Kidney (tissue), 14 donors: ENCODE data around the gene HIVEP3. TPM values are rescaled to one million over a fixed set of nuclear protein-coding genes. Genes with fewer than 3 reads are reported as not detected.

Experiments used
- DNase-seq, 5 donors: peaks; one replicate each; pipeline ENCODE4 v3.0.0-alpha.2; 2013 to 2020
- FAIRE-seq: peaks from 2 replicates; lab custom pipeline; 2012; peaks lifted over from hg19 to GRCh38; lab: Jason Lieb, UNC
- H3K27ac ChIP-seq, 2 donors: one replicate each; pipeline ENCODE4 v1.7.0; 2013; ENCODE audit warnings: low read depth in 2 of 2, low read length in 2 of 2, inconsistent platforms in 1 of 2
- H3K27me3 ChIP-seq: one replicate; pipeline ENCODE4 v1.7.1; 2013; ENCODE audit warnings: low read length, inconsistent platforms; ENCODE audit not compliant: control insufficient read depth, insufficient read depth
- H3K36me3 ChIP-seq, 3 donors: one replicate each; pipeline versions ENCODE4 v1.7.0 to v1.7.1; 2013; ENCODE audit warnings: low read length in 3 of 3, control low read depth in 1 of 3, inconsistent platforms in 1 of 3; ENCODE audit not compliant: insufficient read depth in 3 of 3, control insufficient read depth in 2 of 3
- H3K4me1 ChIP-seq, 3 donors: one replicate each; pipeline versions ENCODE4 v1.7.0 to v1.7.1; 2013; ENCODE audit warnings: low read length in 3 of 3, inconsistent platforms in 1 of 3, low read depth in 1 of 3; ENCODE audit not compliant: control insufficient read depth in 2 of 3, insufficient read depth in 2 of 3
- H3K4me3 ChIP-seq, 3 donors: one replicate each; pipeline versions ENCODE4 v1.7.0 to v1.8.1; 2013; ENCODE audit warnings: low read length in 3 of 3, control low read depth in 1 of 3, inconsistent platforms in 1 of 3
- H3K9ac ChIP-seq, 3 donors: one replicate each; pipeline versions ENCODE4 v1.7.0 to v1.7.1; 2013; ENCODE audit warnings: low read length in 3 of 3, control low read depth in 1 of 3, inconsistent platforms in 1 of 3
- H3K9me3 ChIP-seq, 3 donors: one replicate each; pipeline versions ENCODE4 v1.7.0 to v1.7.1; 2013; ENCODE audit warnings: low read length in 3 of 3, control low read depth in 1 of 3, inconsistent platforms in 1 of 3; ENCODE audit not compliant: control insufficient read depth in 2 of 3, insufficient read depth in 1 of 3
- CTCF ChIP-seq: IDR thresholded peaks from 3 replicates; pipeline ENCODE4 v1.5.1; 2012; ENCODE audit warnings: mild to moderate bottlenecking, moderate library complexity, borderline replicate concordance; ENCODE audit not compliant: insufficient read depth; ENCODE audit errors: extremely low read depth
- intact Hi-C: fragments of 100-400 bp; cut with DNase I; formaldehyde crosslinking; loops from one replicate; pipeline ENCODE4 v1.11.1; 2022
- polyA plus RNA-seq: library from polyadenylated mRNA; stranded (reverse); fragments of 350-450 nt; fragmentation: Illumina TruSeq; extraction: RNeasy Lipid Tissue Mini Kit (QIAGEN cat#74804); gene quantifications from one replicate; pipeline ENCODE4 v1.2.3, GENCODE V29; 2014; ENCODE audit warnings: low read depth, low replicate concordance; ENCODE audit not compliant: insufficient read depth
- total RNA-seq: library from RNA; stranded (reverse); fragmentation: NEBNext Ultra II Directional; extraction: Animal tissue kit (Norgen Biotek cat#: 25700); gene quantifications from one replicate; pipeline ENCODE4 v1.2.1, GENCODE V29; 2021
- donor health status: control.
- donor health status: control.
- donor health status: control.
- donor health status: control.
- donor health status: control.
- donor health status: DM: yes; HTN: yes; CAD: no.
- donor health status: Normal renal cell carcinoma (clear cell type).

The HIVEP3 gene
- total and polyA plus RNA-seq, 2 donors from 2014 or later: 3.5 to 11.0 TPM

GRCh38 chr1:41733021-41733420 lies 185.7 kb downstream of the HIVEP3 start:
- H3K27ac ChIP-seq: no peak overlapping the region
- no peaks in the 10 kb centered on the region for H3K36me3 ChIP-seq
- TF ChIP-seq CTCF: no peak
- H3K4me1 ChIP-seq: peaks cover 0 to 12% (median 5%) of the 10 kb centered on the region in 3 donors
- H3K27me3 ChIP-seq: no peaks in the 10 kb centered on the region
- FAIRE-seq (no peak), DNase-seq (peak in 1 of 5 donors; percentile 49)
- intact Hi-C loops: no loop called here
- H3K4me3 ChIP-seq: no peak overlapping the region
- no peaks in the 10 kb centered on the region for H3K9me3 ChIP-seq
- no peak overlapping the region for H3K9ac ChIP-seq

GRCh38 chr1:41731516-41732030 lies 187.1 kb downstream of the HIVEP3 start:
- intact Hi-C loops: no loop called here
- Histone ChIP-seq H3K9ac (no peak overlapping the region), H3K4me1 (peaks cover 0 to 20% (median 5%) of the 10 kb centered on the region in 3 donors), H3K9me3 (no peaks in the 10 kb centered on the region), H3K4me3 (no peak overlapping the region), H3K36me3 (no peaks in the 10 kb centered on the region), H3K27me3 (no peaks in the 10 kb centered on the region), H3K27ac (no peak overlapping the region)
- FAIRE-seq: no peak
- no peak for TF ChIP-seq CTCF
- DNase-seq: no peak

- H3K9ac ChIP-seq: no peak overlapping the region
- no peak for TF ChIP-seq CTCF
- no peaks in the 10 kb centered on the region for H3K36me3 ChIP-seq
- FAIRE-seq (no peak), DNase-seq (no peak)
- intact Hi-C loops: no loop called here
- H3K4me3 ChIP-seq: no peak overlapping the region
- no peak overlapping the region for H3K27ac ChIP-seq
- H3K4me1 ChIP-seq: peaks cover 0 to 20% (median 5%) of the 10 kb centered on the region in 3 donors
- no peaks in the 10 kb centered on the region for H3K27me3 ChIP-seq
- H3K9me3 ChIP-seq: no peaks in the 10 kb centered on the region
Observed at GRCh38 chr1:41730806-41731205, 187.9 kb downstream of the HIVEP3 start.
